Measurements from ENCODE around the gene NYAP2. TPM values are rescaled to one million over a fixed set of nuclear protein-coding genes. Genes with fewer than 3 reads are reported as not detected.

NYAP2 gene
- total RNA-seq, 1 donor from 2014 or later = 0.07 TPM

GRCh38 chr2:225355788-225356187 lies 43.7 kb upstream of the NYAP2 start:
- H3K36me3 ChIP-seq = no peaks in the 10 kb centered on the region
- H3F3A ChIP-seq (ENCODE audit: low read depth) = no peaks in the 10 kb centered on the region
- H3K27ac ChIP-seq = no peak overlapping the region
- no peaks in the 10 kb centered on the region for H3K27me3 ChIP-seq
- no peak overlapping the region for H2AFZ ChIP-seq (replicated peaks)
- H3K9me3 Mint-ChIP-seq = peaks cover 2% of the 10 kb centered on the region
- no peak overlapping the region for H3K4me3 Mint-ChIP-seq
- no peak overlapping the region for H3K9ac ChIP-seq
- H3K27ac Mint-ChIP-seq = no peak overlapping the region
- no peak overlapping the region for H3K4me3 ChIP-seq
- DNase-seq (ENCODE audit: low spot score) = no peak
- H3K79me2 ChIP-seq (ENCODE audit: low read depth) = no peaks in the 10 kb centered on the region
- no peaks in the 10 kb centered on the region for H3K9me3 ChIP-seq (ENCODE audit: low read depth)
- H3K4me1 Mint-ChIP-seq = peaks cover 33% of the 10 kb centered on the region
- H3K27me3 Mint-ChIP-seq (ENCODE audit: insufficient read depth, low read depth) = peaks cover 2% of the 10 kb centered on the region
- TF ChIP-seq EZH2phosphoT487 (IDR thresholded peaks at IDR 0.05) = no peak
- TF ChIP-seq, protein P1, sequence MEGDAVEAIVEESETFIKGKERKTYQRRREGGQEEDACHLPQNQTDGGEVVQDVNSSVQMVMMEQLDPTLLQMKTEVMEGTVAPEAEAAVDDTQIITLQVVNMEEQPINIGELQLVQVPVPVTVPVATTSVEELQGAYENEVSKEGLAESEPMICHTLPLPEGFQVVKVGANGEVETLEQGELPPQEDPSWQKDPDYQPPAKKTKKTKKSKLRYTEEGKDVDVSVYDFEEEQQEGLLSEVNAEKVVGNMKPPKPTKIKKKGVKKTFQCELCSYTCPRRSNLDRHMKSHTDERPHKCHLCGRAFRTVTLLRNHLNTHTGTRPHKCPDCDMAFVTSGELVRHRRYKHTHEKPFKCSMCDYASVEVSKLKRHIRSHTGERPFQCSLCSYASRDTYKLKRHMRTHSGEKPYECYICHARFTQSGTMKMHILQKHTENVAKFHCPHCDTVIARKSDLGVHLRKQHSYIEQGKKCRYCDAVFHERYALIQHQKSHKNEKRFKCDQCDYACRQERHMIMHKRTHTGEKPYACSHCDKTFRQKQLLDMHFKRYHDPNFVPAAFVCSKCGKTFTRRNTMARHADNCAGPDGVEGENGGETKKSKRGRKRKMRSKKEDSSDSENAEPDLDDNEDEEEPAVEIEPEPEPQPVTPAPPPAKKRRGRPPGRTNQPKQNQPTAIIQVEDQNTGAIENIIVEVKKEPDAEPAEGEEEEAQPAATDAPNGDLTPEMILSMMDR (IDR thresholded peaks at IDR 0.05) = no peak
- no peak for TF ChIP-seq EZH2 (IDR thresholded peaks at IDR 0.05)
- H3K4me1 ChIP-seq = no peaks in the 10 kb centered on the region
- no peak overlapping the region for H3K4me2 ChIP-seq
- no peaks in the 10 kb centered on the region for H4K20me1 ChIP-seq (ENCODE audit: low read depth)
- H3K36me3 Mint-ChIP-seq = peaks cover 2% of the 10 kb centered on the region

- Histone ChIP-seq H4K20me1 (ENCODE audit: low read depth) (no peaks in the 10 kb centered on the region), H3K9me3 (ENCODE audit: low read depth) (no peaks in the 10 kb centered on the region), H2AFZ (replicated peaks) (no peak overlapping the region), H3K79me2 (ENCODE audit: low read depth) (no peaks in the 10 kb centered on the region), H3K27me3 (no peaks in the 10 kb centered on the region), H3F3A (ENCODE audit: low read depth) (no peaks in the 10 kb centered on the region), H3K4me2 (no peak overlapping the region), H3K9ac (no peak overlapping the region), H3K36me3 (no peaks in the 10 kb centered on the region), H3K4me1 (no peaks in the 10 kb centered on the region), H3K27ac (no peak overlapping the region), H3K4me3 (no peak overlapping the region)
- no peak for DNase-seq (ENCODE audit: low spot score)
- Mint-ChIP-seq H3K4me1 (peaks cover 6% of the 10 kb centered on the region), H3K27me3 (ENCODE audit: insufficient read depth, low read depth) (no peaks in the 10 kb centered on the region), H3K9me3 (no peaks in the 10 kb centered on the region), H3K36me3 (no peaks in the 10 kb centered on the region), H3K4me3 (no peak overlapping the region), H3K27ac (no peak overlapping the region)
- TF ChIP-seq, protein P1 (IDR thresholded peaks at IDR 0.05) = no peak
- TF ChIP-seq EZH2phosphoT487 (IDR thresholded peaks at IDR 0.05) = no peak
- TF ChIP-seq EZH2 (IDR thresholded peaks at IDR 0.05) = no peak
Observed at GRCh38 chr2:225366731-225367130, 32.8 kb upstream of the NYAP2 start.

GRCh38 chr2:225367482-225367881 lies 32.0 kb upstream of the NYAP2 start:
- H3K27me3 Mint-ChIP-seq (ENCODE audit: insufficient read depth, low read depth) = no peaks in the 10 kb centered on the region
- Histone ChIP-seq H3K4me1 (no peaks in the 10 kb centered on the region), H3K4me2 (no peak overlapping the region), H2AFZ (replicated peaks) (no peak overlapping the region), H3K9ac (no peak overlapping the region), H3K4me3 (no peak overlapping the region), H3K27me3 (no peaks in the 10 kb centered on the region), H3K27ac (no peak overlapping the region), H3F3A (ENCODE audit: low read depth) (no peaks in the 10 kb centered on the region), H3K36me3 (no peaks in the 10 kb centered on the region), H4K20me1 (ENCODE audit: low read depth) (no peaks in the 10 kb centered on the region), H3K79me2 (ENCODE audit: low read depth) (no peaks in the 10 kb centered on the region), H3K9me3 (ENCODE audit: low read depth) (no peaks in the 10 kb centered on the region)
- H3K4me1 Mint-ChIP-seq = peaks cover 6% of the 10 kb centered on the region
- H3K27ac Mint-ChIP-seq = no peak overlapping the region
- no peak for DNase-seq (ENCODE audit: low spot score)
- H3K4me3 Mint-ChIP-seq = no peak overlapping the region
- no peaks in the 10 kb centered on the region for H3K36me3 Mint-ChIP-seq
- no peaks in the 10 kb centered on the region for H3K9me3 Mint-ChIP-seq
- TF ChIP-seq EZH2phosphoT487 (IDR thresholded peaks at IDR 0.05) = no peak
- no peak for TF ChIP-seq EZH2 (IDR thresholded peaks at IDR 0.05)
- TF ChIP-seq, protein P1 (IDR thresholded peaks at IDR 0.05) = no peak
